Ovary (tissue), 3 donors: ENCODE measurements around the gene VENTX.

Experiments used
- CTCF ChIP-seq, 3 donors: fragments of 450-650 bp in 2 of 3; fragments of 200-600 bp in 1 of 3; IDR thresholded peaks; one replicate each; pipeline versions ENCODE4 v1.5.1 to v1.8.0; 2016 to 2022; ENCODE audit warnings: antibody characterized with exemption in 3 of 3, mild to moderate bottlenecking in 1 of 3
- EP300 ChIP-seq: sonication (generic); formaldehyde crosslinking; IDR thresholded peaks from one replicate; pipeline ENCODE4 v1.6.1; 2017; ENCODE audit warnings: antibody characterized with exemption
- donor health status: DM: no; HTN: no; CAD: no.

DNA sequence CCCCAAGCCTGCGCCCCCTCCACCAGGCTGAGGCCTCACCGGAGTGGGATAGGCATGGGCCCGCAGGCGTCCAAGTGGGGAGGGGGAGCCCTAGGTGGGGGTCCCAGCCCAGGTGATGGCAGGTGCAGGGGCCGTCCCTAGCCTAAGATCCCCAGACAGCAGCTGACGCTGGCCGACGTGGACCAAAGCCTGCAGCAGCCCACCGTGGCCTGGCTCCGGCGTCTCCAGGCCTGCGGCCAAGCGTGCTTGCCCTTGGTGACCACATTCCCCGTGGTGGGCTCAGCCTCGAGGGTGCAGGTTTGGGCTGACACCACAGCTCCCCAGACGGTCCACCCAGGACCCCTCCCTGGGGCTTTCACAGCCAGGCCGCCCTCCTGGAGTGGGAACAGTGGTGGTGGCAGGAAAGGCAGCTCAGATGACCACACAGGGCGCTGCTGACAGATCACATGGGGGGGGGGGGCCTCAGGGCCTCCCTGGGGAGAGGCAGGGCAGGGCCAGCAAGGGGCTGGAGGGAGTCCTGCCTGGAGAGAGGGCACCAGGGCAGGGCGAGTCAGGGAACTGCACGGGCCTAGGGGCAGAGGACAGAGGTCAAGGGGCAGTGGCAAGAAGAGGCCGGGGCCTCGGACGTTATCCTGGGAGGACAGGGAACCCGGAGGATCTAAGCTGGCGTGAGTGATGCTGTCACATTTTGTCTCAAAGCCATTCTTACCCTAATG is 39.8 kb downstream of the VENTX start:
- TF ChIP-seq CTCF (IDR thresholded peaks at IDR 0.05), result no peak
- no peak for TF ChIP-seq EP300
